ENCODE results near the gene LIPJ.

DNA sequence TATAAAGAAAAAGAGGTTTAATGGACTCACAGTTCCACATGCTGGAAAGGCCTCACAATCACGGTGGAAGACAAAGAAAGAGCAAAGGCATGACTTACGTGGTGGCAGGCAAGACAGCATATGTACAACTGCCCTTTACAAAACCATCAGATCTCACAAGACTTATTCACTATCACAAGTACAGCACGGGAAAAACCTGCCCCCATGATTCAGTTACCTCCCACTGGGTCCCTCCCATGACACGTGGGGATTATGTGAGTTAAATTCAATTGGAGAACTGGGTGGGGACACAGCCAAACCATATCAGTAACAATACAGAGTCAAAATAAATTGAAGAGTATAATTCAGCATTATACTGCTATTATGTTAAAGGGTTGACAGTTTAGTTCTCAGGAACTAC is 41.2 kb upstream of the LIPJ start:
- TF ChIP-seq JUN (CRISPR knock-in tag; IDR thresholded peaks at IDR 0.05) (no peak), TAF1 (CRISPR knock-in tag; IDR thresholded peaks at IDR 0.05) (no peak), STAT5B (CRISPR knock-in tag; IDR thresholded peaks at IDR 0.05) (no peak), CTCF (CRISPR knock-in tag; IDR thresholded peaks at IDR 0.05) (no peak), MBNL3 (CRISPR knock-in tag; conservative IDR thresholded peaks at IDR 0.05) (no peak), ZNF772 (CRISPR knock-in tag; IDR thresholded peaks at IDR 0.05) (no peak)
- TF ChIP-seq, protein P1, sequence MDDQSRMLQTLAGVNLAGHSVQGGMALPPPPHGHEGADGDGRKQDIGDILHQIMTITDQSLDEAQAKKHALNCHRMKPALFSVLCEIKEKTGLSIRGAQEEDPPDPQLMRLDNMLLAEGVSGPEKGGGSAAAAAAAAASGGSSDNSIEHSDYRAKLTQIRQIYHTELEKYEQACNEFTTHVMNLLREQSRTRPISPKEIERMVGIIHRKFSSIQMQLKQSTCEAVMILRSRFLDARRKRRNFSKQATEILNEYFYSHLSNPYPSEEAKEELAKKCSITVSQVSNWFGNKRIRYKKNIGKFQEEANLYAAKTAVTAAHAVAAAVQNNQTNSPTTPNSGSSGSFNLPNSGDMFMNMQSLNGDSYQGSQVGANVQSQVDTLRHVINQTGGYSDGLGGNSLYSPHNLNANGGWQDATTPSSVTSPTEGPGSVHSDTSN (CRISPR knock-in tag; IDR thresholded peaks at IDR 0.05; ENCODE audit: borderline replicate concordance): no peak
